Transverse colon (tissue), 3 donors: ENCODE results near the gene RASA4.
"Not testable (repeated sequence)": the region's sequence is repeated elsewhere in the genome, so short reads cannot be mapped to it uniquely, and the experiment has no call there.

Experiments used
- CTCF ChIP-seq, 5 experiments: fragments of 200-600 bp in 3 of 5; fragments of 450-650 bp in 2 of 5; sonication (generic) in 3 of 5; IDR thresholded peaks; 1 replicate in 2 of 5; 2 replicates in 3 of 5; pipeline ENCODE4 v1.5.1; 2016 to 2017; ENCODE audit warnings: antibody characterized with exemption in 5 of 5, inconsistent platforms in 3 of 5, mild to moderate bottlenecking in 2 of 5, moderate library complexity in 1 of 5
- EP300 ChIP-seq: sonication (generic); formaldehyde crosslinking; IDR thresholded peaks from one replicate; pipeline ENCODE4 v1.6.1; 2017; ENCODE audit warnings: antibody characterized with exemption, low read depth
- POLR2A ChIP-seq: fragments of 450-650 bp; IDR thresholded peaks from one replicate; pipeline ENCODE4 v1.6.1; 2016; ENCODE audit warnings: antibody characterized with exemption, mild to moderate bottlenecking, moderate library complexity

GRCh38 chr7:102540604-102541003 lies 76.0 kb downstream of the RASA4 start:
- not testable (repeated sequence) for TF ChIP-seq CTCF (IDR thresholded peaks at IDR 0.05); EP300; POLR2A
